Brain microvascular endothelial cell (primary cell): ENCODE data around the gene OR2T10.

Experiments used
- DNase-seq: peaks from one replicate; pipeline ENCODE4 v3.0.0-alpha.2; 2020
- H3K27ac ChIP-seq: fragments of 250-450 bp; sonication (Bioruptor Pico); 2 replicates; pipeline ENCODE4 v1.5.1; 2020; ENCODE audit warnings: mild to moderate bottlenecking, moderate library complexity
- H3K27me3 ChIP-seq: fragments of 250-450 bp; sonication (Bioruptor Pico); replicated peaks from 2 replicates; pipeline ENCODE4 v1.5.1; 2020; ENCODE audit warnings: mild to moderate bottlenecking
- H3K36me3 ChIP-seq: fragments of 250-450 bp; sonication (Bioruptor Pico); replicated peaks from 2 replicates; pipeline ENCODE4 v1.5.1; 2020; ENCODE audit warnings: mild to moderate bottlenecking
- H3K4me3 ChIP-seq: 2 replicates; pipeline ENCODE4 v1.5.1; 2011; ENCODE audit warnings: low read depth, mild to moderate bottlenecking, control low read depth, low read length, moderate library complexity
- in situ Hi-C: cut with HindIII; loops from 2 replicates; pipeline ENCODE4 v1.10.0; 2017; ENCODE audit warnings: low sequenced_read_pairs, low pct_ligation_motif_present
- TF ChIP-seq, protein P1 (sequence below): IDR thresholded peaks from 2 replicates; pipeline ENCODE4 v1.5.1; 2011; ENCODE audit warnings: low read depth, mild to moderate bottlenecking, moderate library complexity, low read length, control low read depth, inconsistent platforms; ENCODE audit errors: missing control alignments

The OR2T10 gene

DNA sequence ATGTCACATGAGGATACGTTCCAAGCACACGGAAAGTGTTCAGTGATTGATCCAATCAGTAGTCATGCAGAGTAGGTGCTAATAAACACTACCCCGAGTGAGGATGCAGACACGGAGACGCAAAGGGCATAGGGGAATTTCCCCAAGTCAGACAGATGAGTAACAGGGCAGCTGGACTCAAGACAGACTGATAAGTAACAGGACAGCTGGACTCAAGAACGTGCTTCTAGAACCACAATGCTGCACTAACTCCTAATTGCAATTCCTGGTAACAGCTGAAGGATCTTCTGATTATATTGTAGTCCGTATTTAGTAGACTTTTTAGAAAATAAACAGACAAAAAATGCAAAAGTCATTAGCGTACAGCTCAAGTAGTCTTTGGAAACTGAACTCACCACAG is 1.9 kb upstream of the OR2T10 start:
- Histone ChIP-seq H3K27me3 (no peaks in the 10 kb centered on the region), H3K4me3 (no peak overlapping the region), H3K27ac (no peak overlapping the region), H3K36me3 (no peaks in the 10 kb centered on the region)
- DNase-seq, result no peak
- in situ Hi-C loops, result no loop called here
- TF ChIP-seq, protein P1, sequence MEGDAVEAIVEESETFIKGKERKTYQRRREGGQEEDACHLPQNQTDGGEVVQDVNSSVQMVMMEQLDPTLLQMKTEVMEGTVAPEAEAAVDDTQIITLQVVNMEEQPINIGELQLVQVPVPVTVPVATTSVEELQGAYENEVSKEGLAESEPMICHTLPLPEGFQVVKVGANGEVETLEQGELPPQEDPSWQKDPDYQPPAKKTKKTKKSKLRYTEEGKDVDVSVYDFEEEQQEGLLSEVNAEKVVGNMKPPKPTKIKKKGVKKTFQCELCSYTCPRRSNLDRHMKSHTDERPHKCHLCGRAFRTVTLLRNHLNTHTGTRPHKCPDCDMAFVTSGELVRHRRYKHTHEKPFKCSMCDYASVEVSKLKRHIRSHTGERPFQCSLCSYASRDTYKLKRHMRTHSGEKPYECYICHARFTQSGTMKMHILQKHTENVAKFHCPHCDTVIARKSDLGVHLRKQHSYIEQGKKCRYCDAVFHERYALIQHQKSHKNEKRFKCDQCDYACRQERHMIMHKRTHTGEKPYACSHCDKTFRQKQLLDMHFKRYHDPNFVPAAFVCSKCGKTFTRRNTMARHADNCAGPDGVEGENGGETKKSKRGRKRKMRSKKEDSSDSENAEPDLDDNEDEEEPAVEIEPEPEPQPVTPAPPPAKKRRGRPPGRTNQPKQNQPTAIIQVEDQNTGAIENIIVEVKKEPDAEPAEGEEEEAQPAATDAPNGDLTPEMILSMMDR, result no peak

DNA sequence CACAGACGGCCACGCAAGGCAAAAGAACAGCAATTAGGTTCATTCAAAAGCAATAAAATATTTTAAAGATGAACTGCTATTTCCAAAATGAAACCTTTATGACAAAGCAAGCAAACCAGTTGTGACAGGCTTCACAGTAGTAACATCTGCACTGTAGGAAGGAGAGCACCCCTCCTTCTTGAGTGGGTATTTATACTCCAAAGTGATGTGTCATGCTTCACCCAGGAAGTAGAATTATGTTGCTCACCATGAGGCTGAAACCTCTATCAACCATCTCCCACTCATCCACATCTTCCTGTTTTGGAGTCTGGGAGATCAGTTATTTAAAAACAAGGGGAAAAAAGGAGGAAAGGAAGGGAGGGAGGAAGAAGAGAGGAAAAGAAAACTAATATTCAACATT is 885 bp downstream of the OR2T10 start:
- H3K27ac ChIP-seq, result no peak overlapping the region
- H3K4me3 ChIP-seq, result no peak overlapping the region
- H3K36me3 ChIP-seq, result no peaks in the 10 kb centered on the region
- in situ Hi-C loops, result no loop called here
- no peak for DNase-seq
- H3K27me3 ChIP-seq, result no peaks in the 10 kb centered on the region
- TF ChIP-seq, protein P1, result no peak

DNA sequence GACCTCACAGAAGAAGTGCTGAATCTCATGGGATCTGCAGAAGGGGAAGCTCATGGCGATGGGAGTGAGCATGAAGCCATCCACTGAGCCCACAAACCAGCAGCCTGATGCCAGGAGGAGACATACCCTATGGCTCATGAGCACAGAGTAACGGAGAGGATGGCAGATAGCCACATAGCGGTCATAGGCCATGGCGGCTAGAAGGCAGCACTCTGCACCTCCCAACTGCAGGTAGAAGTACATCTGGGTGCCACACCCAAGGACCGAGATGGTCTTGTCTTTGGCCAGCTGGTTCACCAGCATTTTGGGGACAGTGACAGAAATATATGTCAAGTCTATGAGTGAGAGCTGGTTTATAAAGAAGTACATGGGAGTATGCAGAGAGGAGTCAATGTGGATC is 4.3 kb downstream of the OR2T10 start:
- in situ Hi-C loops, result no loop called here
- H3K27me3 ChIP-seq, result no peaks in the 10 kb centered on the region
- H3K27ac ChIP-seq, result no peak overlapping the region
- no peak for DNase-seq
- TF ChIP-seq, protein P1, result no peak
- H3K36me3 ChIP-seq, result no peaks in the 10 kb centered on the region
- H3K4me3 ChIP-seq, result no peak overlapping the region

DNA sequence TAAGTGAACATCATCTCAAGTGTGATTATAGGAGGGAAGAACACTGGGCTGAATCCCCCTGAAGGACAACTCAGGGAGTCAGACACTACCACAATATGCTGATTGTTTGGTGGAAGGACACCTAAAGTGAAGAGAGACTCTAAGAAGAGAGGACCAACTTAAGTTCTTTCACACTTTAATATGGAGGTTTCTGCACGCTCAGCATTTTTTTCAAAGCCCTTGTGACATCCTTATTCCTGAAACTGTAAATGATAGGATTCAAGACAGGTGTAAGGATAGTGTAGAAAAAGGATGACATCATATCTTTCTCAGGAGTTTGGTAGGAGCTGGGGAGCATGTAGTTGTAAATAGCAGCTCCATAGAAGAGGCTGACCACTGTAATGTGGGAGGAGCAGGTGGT is 4.8 kb downstream of the OR2T10 start:
- no peak for DNase-seq
- Histone ChIP-seq H3K27me3 (no peaks in the 10 kb centered on the region), H3K36me3 (no peaks in the 10 kb centered on the region), H3K27ac (no peak overlapping the region), H3K4me3 (no peak overlapping the region)
- TF ChIP-seq, protein P1, result no peak
- in situ Hi-C loops, result no loop called here

DNA sequence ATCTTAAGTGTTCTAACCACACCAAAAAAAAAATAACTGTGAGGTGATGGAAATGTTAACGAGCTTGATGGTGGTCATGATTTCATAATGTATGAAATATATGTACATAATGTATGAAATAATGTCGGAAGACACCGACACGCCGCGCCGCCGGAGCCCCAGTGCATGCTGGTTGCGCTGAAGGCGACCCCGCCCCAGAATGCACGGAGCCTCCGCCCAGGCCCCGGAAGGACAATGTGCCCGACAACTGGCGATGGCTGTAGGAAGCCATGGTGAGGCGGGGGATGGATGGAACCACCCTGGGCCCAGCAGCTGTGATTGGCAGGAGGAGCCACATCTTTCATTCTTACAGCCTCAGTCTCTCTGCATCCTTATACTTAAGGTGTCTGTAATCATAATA is 7.4 kb downstream of the OR2T10 start:
- DNase-seq, result no peak
- in situ Hi-C loops, result no loop called here
- H3K36me3 ChIP-seq, result no peaks in the 10 kb centered on the region
- no peaks in the 10 kb centered on the region for H3K27me3 ChIP-seq
- no peak overlapping the region for H3K27ac ChIP-seq
- H3K4me3 ChIP-seq, result no peak overlapping the region
- TF ChIP-seq, protein P1, result no peak

DNA sequence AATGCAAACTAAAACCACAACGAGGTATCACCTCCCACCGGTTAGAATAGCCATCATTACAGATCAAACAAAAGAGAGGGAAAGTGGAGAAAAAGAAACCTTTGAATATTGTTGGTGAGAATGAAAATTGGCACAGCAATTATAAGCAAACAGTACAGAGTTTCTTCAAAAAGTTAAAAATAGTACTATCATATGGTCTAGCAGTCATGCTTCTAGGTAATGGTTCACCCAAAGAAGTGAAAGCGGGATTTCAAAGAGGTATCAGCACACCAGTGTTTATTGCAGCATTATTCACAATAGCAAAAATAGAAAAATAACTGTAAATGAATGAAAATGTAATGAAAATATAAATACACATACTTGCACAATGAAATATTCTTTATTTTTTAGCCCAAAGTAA is 8.2 kb downstream of the OR2T10 start:
- no peak overlapping the region for H3K4me3 ChIP-seq
- no peak overlapping the region for H3K27ac ChIP-seq
- H3K36me3 ChIP-seq, result no peaks in the 10 kb centered on the region
- DNase-seq, result no peak
- TF ChIP-seq, protein P1, result no peak
- H3K27me3 ChIP-seq, result no peaks in the 10 kb centered on the region
- in situ Hi-C loops, result no loop called here
